SK-N-SH (cell line): ENCODE data around the gene OSBPL9.

Experiments
- CHD2 ChIP-seq: fragments of 150-350 bp; IDR thresholded peaks from 2 replicates; pipeline ENCODE4 v1.6.1; 2018; ENCODE audit warnings: low read length; ENCODE audit not compliant: partially characterized antibody
- CTCF ChIP-seq: fragments of 200-600 bp; sonication (generic); IDR thresholded peaks from 2 replicates; pipeline ENCODE4 v1.6.1; 2017; ENCODE audit warnings: antibody characterized with exemption, mild to moderate bottlenecking, moderate library complexity
- ELF1 ChIP-seq: IDR thresholded peaks from 2 replicates; pipeline ENCODE4 v1.4.0; 2012
- EP300 ChIP-seq, 2 experiments: IDR thresholded peaks; 2 replicates each; pipeline versions ENCODE4 v1.4.0 to v1.6.1; 2012; ENCODE audit warnings: borderline replicate concordance in 1 of 2, low read depth in 1 of 2, low read length in 1 of 2
- EZH2phosphoT487 ChIP-seq: fragments of 200-600 bp; sonication (generic); IDR thresholded peaks from 2 replicates; pipeline ENCODE4 v1.6.1; 2017; ENCODE audit warnings: low read depth, mixed run types, mild to moderate bottlenecking, antibody characterized with exemption, moderate library complexity, borderline replicate concordance
- GATA2 ChIP-seq: sonication (generic); formaldehyde crosslinking; IDR thresholded peaks from 2 replicates; pipeline ENCODE4 v1.5.0; 2020; ENCODE audit warnings: mild to moderate bottlenecking, missing genetic modification reagents
- IRF3 ChIP-seq: fragments of 150-350 bp; IDR thresholded peaks from 2 replicates; pipeline ENCODE4 v1.6.1; 2016; ENCODE audit warnings: mild to moderate bottlenecking, low read depth, low read length
- POLR2AphosphoS5 ChIP-seq: IDR thresholded peaks from 2 replicates; pipeline ENCODE4 v1.6.1; 2012; ENCODE audit warnings: low read depth, low read length
- RFX5 ChIP-seq: IDR thresholded peaks from 2 replicates; pipeline ENCODE4 v1.6.1; 2012; ENCODE audit warnings: mild to moderate bottlenecking, improper control_type of control experiment, low read length
- SIN3A ChIP-seq: IDR thresholded peaks from 2 replicates; pipeline ENCODE4 v1.6.1; 2012; ENCODE audit warnings: low read depth, mild to moderate bottlenecking, low read length, moderate library complexity, borderline replicate concordance
- USF2 ChIP-seq: fragments of 150-350 bp; IDR thresholded peaks from 2 replicates; pipeline ENCODE4 v1.6.1; 2017; ENCODE audit warnings: antibody characterized with exemption, low read length, low read depth, borderline replicate concordance

GRCh38 chr1:51610637-51611036 is 6.3 kb upstream of the OSBPL9 start:
- no peak for TF ChIP-seq CTCF
- TF ChIP-seq POLR2AphosphoS5, result no peak
- no peak for TF ChIP-seq SIN3A
- no peak for TF ChIP-seq RFX5
- no peak for TF ChIP-seq EP300 (IDR thresholded peaks at IDR 0.05; ENCODE audit: borderline replicate concordance in 1 of 2, low read depth in 1 of 2, low read length in 1 of 2)
- no peak for TF ChIP-seq USF2
- no peak for TF ChIP-seq EZH2phosphoT487
- TF ChIP-seq ELF1, result no peak
- no peak for TF ChIP-seq GATA2 (CRISPR knock-in tag)
- no peak for TF ChIP-seq CHD2
- no peak for TF ChIP-seq IRF3
